HepG2 (cell line): Measurements from ENCODE around the gene PCLO. TPM values are rescaled to one million over a fixed set of nuclear protein-coding genes. Genes with fewer than 3 reads are reported as not detected.

Source experiments
- ATAC-seq: fragments of 200-7000 bp; cut with Tn5 transposase; 3 replicates; pipeline ENCODE4 v1.9.1; 2020; ENCODE audit warnings: mild to moderate bottlenecking, moderate library complexity
- BruUV-seq: library from RNA; stranded (reverse); fragments of 400-500 nt; replicated peaks from 2 replicates; lab custom pipeline; 2021; lab: Mats Ljungman, UMichigan
- CTCF ChIA-PET: fragments of 300-600 bp; formaldehyde crosslinking; extraction: SDS; loops from one replicate; lab custom pipeline; 2021; ENCODE audit warnings: low total read pairs, inconsistent platforms, low intra/inter-chr PET ratio; lab: Yijun Ruan, JAX
- POLR2A ChIA-PET: fragments of 350-600 bp; sonication (Branson Sonifier 250); formaldehyde crosslinking; loops from one replicate; lab custom pipeline; 2020; ENCODE audit warnings: antibody characterized with exemption, inconsistent platforms; lab: Yijun Ruan, JAX
- DNase-seq: peaks from one replicate; pipeline ENCODE4 v3.0.0-alpha.2; 2015; ENCODE audit warnings: low spot score
- FAIRE-seq: peaks from 3 replicates; lab custom pipeline; 2011; peaks lifted over from hg19 to GRCh38; lab: Jason Lieb, UNC
- H2AFZ ChIP-seq: one replicate; pipeline ENCODE4 v1.6.1; 2011; ENCODE audit warnings: low read length, inconsistent platforms
- H3K27ac ChIP-seq: fragments of 300-600 bp; 3 replicates; pipeline ENCODE4 v1.8.0; 2011; ENCODE audit warnings: mixed run types, mild to moderate bottlenecking, mixed read lengths, low read length, inconsistent platforms; ENCODE audit not compliant: insufficient read depth; ENCODE audit errors: extremely low read length
- H3K27me3 ChIP-seq, 2 experiments: fragments of 200-600 bp in 1 of 2; 2 replicates in 1 of 2; 3 replicates in 1 of 2; pipeline versions ENCODE4 v1.6.0 to v1.8.0; 2011; ENCODE audit warnings: low read length in 2 of 2, mild to moderate bottlenecking in 2 of 2, moderate library complexity in 2 of 2, inconsistent platforms in 1 of 2; ENCODE audit not compliant: insufficient read depth in 2 of 2, control insufficient read depth in 1 of 2
- H3K36me3 ChIP-seq, 2 experiments: fragments of 200-600 bp in 1 of 2; replicated peaks in 1 of 2; 2 replicates in 1 of 2; 3 replicates in 1 of 2; pipeline versions ENCODE4 v1.5.1 to v1.8.0; 2011; ENCODE audit warnings: low read length in 2 of 2, inconsistent platforms in 1 of 2; ENCODE audit not compliant: insufficient read depth in 2 of 2, control insufficient read depth in 1 of 2
- H3K4me1 ChIP-seq: 2 replicates; pipeline ENCODE4 v1.5.1; 2012; ENCODE audit warnings: low read length, inconsistent platforms; ENCODE audit not compliant: insufficient read depth
- H3K4me2 ChIP-seq: 2 replicates; pipeline ENCODE4 v1.6.0; 2011; ENCODE audit warnings: low read depth, low read length, inconsistent platforms
- H3K4me3 ChIP-seq, 3 experiments: fragments of 200-600 bp in 1 of 3; sonication (generic), shearing (Covaris generic) in 1 of 3; replicated peaks in 1 of 3; 2 replicates each; pipeline ENCODE4 v1.5.1; 2011 to 2016; ENCODE audit warnings: low read length in 3 of 3, inconsistent platforms in 2 of 3, low read depth in 2 of 3, mild to moderate bottlenecking in 2 of 3, control low read depth in 1 of 3, mixed read lengths in 1 of 3; ENCODE audit not compliant: insufficient read depth in 1 of 3
- H3K79me2 ChIP-seq: one replicate; pipeline ENCODE4 v1.6.1; 2011; ENCODE audit warnings: low read length, inconsistent platforms; ENCODE audit not compliant: insufficient read depth
- H3K9ac ChIP-seq: 2 replicates; pipeline ENCODE4 v1.6.0; 2011; ENCODE audit warnings: mild to moderate bottlenecking, low read depth, low read length, inconsistent platforms; ENCODE audit not compliant: insufficient read depth
- H3K9me3 ChIP-seq: 2 replicates; pipeline ENCODE4 v1.5.1; 2012; ENCODE audit warnings: mild to moderate bottlenecking, low read length
- H4K20me1 ChIP-seq: 2 replicates; pipeline ENCODE4 v1.6.0; 2011; ENCODE audit warnings: inconsistent platforms, mild to moderate bottlenecking, low read length, moderate library complexity; ENCODE audit not compliant: insufficient read depth
- CHCHD3 ChIP-seq: sonication (generic); formaldehyde crosslinking; IDR thresholded peaks from 2 replicates; pipeline ENCODE4 v1.8.0; 2022; ENCODE audit warnings: mild to moderate bottlenecking, missing genetic modification reagents, moderate library complexity
- HCFC1 ChIP-seq: fragments of 150-350 bp; IDR thresholded peaks from 2 replicates; pipeline ENCODE4 v1.6.1; 2014; ENCODE audit warnings: low read depth, low read length
- THAP11 ChIP-seq: IDR thresholded peaks from 2 replicates; pipeline ENCODE4 v1.6.1; 2016; ENCODE audit warnings: missing biosample characterization, missing genetic modification reagents
- ZBTB21 ChIP-seq: sonication (generic); formaldehyde crosslinking; IDR thresholded peaks from 2 replicates; pipeline ENCODE4 v1.4.0; 2020; ENCODE audit warnings: missing genetic modification reagents
- ZIK1 ChIP-seq: sonication (generic); formaldehyde crosslinking; IDR thresholded peaks from 2 replicates; pipeline ENCODE4 v1.5.0; 2020; ENCODE audit warnings: mild to moderate bottlenecking, low read depth, missing genetic modification reagents, borderline replicate concordance
- ZKSCAN8 ChIP-seq: IDR thresholded peaks from 2 replicates; pipeline ENCODE4 v1.6.1; 2016; ENCODE audit warnings: borderline replicate concordance, missing genetic modification reagents, missing compliant biosample characterization
- ZNF138 ChIP-seq: sonication (generic); formaldehyde crosslinking; IDR thresholded peaks from 2 replicates; pipeline ENCODE4 v1.5.0; 2020; ENCODE audit warnings: mild to moderate bottlenecking, low read depth, missing genetic modification reagents
- ZNF224 ChIP-seq: sonication (generic); formaldehyde crosslinking; IDR thresholded peaks from 2 replicates; pipeline ENCODE4 v1.5.0; 2020; ENCODE audit warnings: mild to moderate bottlenecking, missing genetic modification reagents
- ZNF605 ChIP-seq: sonication (generic); formaldehyde crosslinking; IDR thresholded peaks from 2 replicates; pipeline ENCODE4 v1.8.0; 2022; ENCODE audit warnings: mild to moderate bottlenecking, missing genetic modification reagents
- ZNF776 ChIP-seq: sonication (generic); formaldehyde crosslinking; IDR thresholded peaks from 2 replicates; pipeline ENCODE4 v1.4.0; 2020; ENCODE audit warnings: mild to moderate bottlenecking, missing genetic modification reagents
- in situ Hi-C: cut with HindIII; loops from 2 replicates; pipeline ENCODE4 v1.10.0; 2017; ENCODE audit warnings: low pct_unique_long_range_greater_than_20kb; ENCODE audit not compliant: extremely low pct_ligation_motif_present
- intact Hi-C: fragments of 100-400 bp; cut with micrococcal nuclease; formaldehyde crosslinking; loops from one replicate; pipeline ENCODE4 v1.10.0; 2022; ENCODE audit not compliant: unreplicated experiment
- polyA plus RNA-seq, 8 experiments: library from polyadenylated mRNA; depleted of rRNA in 3 of 8; stranded (reverse) in 7 of 8; unstranded in 1 of 8; fragments of >200 nt; fragmentation: Illumina TruSeq in 4 of 8; extraction: Trizol in 4 of 8; gene quantifications; 2 replicates each; pipeline versions ENCODE4 v1.2.1 to v1.2.3, GENCODE V29; 2011 to 2016; ENCODE audit warnings: low read depth in 4 of 8, missing spikeins in 1 of 8, mixed read lengths in 1 of 8; ENCODE audit not compliant: insufficient read depth in 1 of 8
- total RNA-seq, 5 experiments: library from RNA; depleted of rRNA; stranded (reverse); fragments of >200 nt; fragmentation: Illumina TruSeq; extraction: Trizol; gene quantifications; 2 replicates each; pipeline ENCODE4 v1.2.3, GENCODE V29; 2016; ENCODE audit warnings: low read depth in 1 of 5
- TF ChIP-seq, protein P1 (sequence below): sonication (generic); formaldehyde crosslinking; IDR thresholded peaks from 2 replicates; pipeline ENCODE4 v1.5.1; 2020; ENCODE audit warnings: missing genetic modification reagents, mild to moderate bottlenecking, borderline replicate concordance
- TF ChIP-seq, protein P2 (sequence below): sonication (generic); formaldehyde crosslinking; IDR thresholded peaks from 2 replicates; pipeline ENCODE4 v1.4.0; 2020; ENCODE audit warnings: missing genetic modification reagents, borderline replicate concordance

Gene PCLO
- total and polyA plus RNA-seq, 2 of the 13 experiments (the other 11 are each of a cell fraction or from before 2014, with no cell fraction given) = 0.07 to 0.29 TPM

DNA sequence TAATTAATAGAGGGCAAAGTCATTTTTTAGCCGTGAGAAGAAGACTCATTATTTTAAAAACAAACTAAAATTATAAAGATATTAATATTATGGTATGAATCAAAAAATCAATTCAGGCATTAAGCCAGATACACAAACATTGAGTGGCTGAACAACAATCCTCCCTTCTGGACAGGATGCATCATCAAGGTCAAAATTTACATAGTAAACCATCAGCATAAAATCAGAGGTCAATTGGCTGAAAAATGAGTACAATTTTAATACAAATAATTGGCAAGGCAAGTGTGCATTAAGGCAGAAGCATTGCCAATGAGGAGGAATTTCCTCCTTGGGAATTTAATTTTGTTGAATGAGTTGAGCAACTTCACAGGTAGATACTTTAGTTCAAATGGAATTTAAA is 108.2 kb downstream of the PCLO start (continued):
- no peak for TF ChIP-seq ZIK1 (CRISPR knock-in tag)
- TF ChIP-seq ZNF224 = no peak
- TF ChIP-seq ZKSCAN8 (CRISPR knock-in tag) = no peak
- TF ChIP-seq, protein P1, sequence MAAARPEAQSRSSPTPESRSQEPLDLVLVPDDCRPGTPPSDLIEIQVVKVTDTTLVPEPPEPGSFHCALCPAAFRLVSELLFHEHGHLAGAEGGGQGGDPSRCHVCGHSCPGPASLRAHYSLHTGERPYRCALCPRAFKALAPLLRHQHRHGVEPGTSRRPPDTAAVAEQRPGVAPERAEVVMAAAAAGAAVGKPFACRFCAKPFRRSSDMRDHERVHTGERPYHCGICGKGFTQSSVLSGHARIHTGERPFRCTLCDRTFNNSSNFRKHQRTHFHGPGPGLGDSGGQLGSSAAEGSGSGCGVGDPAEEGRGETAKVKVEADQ (CRISPR knock-in tag) = no peak
- no peak for TF ChIP-seq THAP11 (CRISPR knock-in tag)

DNA sequence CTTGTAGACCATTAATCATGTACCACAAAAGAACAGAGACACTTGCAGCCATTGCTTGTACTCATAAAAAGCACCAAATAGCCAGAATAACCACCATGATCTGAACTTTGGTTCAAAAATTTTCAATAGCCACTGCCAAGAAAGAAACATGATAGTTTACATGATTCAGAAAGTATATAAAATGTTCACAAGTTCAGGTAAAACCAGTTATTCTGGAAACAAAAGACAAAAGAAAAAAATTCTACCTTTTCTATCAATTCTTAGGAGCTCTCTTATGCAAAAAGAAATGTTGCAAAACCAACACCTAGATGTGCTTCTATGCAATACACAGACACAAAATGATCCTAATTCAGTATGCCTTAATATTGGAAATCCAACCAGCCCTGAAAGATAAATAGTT is 108.7 kb downstream of the PCLO start:
- Histone ChIP-seq H3K79me2 (no peaks in the 10 kb centered on the region), H3K4me3 (no peak overlapping the region), H3K9ac (no peak overlapping the region), H3K9me3 (no peaks in the 10 kb centered on the region), H2AFZ (no peak overlapping the region), H3K27me3 (no peaks in the 10 kb centered on the region), H3K4me2 (no peak overlapping the region), H3K36me3 (no peaks in the 10 kb centered on the region), H3K4me1 (no peaks in the 10 kb centered on the region), H3K27ac (no peak overlapping the region), H4K20me1 (no peaks in the 10 kb centered on the region)
- DNase-seq = no peak
- TF ChIP-seq ZNF138 (CRISPR knock-in tag) (no peak), HCFC1 (no peak), ZNF605 (CRISPR knock-in tag) (no peak), CHCHD3 (CRISPR knock-in tag) (no peak), ZBTB21 (CRISPR knock-in tag) (no peak), ZNF776 (CRISPR knock-in tag) (no peak)
- TF ChIP-seq, protein P2, sequence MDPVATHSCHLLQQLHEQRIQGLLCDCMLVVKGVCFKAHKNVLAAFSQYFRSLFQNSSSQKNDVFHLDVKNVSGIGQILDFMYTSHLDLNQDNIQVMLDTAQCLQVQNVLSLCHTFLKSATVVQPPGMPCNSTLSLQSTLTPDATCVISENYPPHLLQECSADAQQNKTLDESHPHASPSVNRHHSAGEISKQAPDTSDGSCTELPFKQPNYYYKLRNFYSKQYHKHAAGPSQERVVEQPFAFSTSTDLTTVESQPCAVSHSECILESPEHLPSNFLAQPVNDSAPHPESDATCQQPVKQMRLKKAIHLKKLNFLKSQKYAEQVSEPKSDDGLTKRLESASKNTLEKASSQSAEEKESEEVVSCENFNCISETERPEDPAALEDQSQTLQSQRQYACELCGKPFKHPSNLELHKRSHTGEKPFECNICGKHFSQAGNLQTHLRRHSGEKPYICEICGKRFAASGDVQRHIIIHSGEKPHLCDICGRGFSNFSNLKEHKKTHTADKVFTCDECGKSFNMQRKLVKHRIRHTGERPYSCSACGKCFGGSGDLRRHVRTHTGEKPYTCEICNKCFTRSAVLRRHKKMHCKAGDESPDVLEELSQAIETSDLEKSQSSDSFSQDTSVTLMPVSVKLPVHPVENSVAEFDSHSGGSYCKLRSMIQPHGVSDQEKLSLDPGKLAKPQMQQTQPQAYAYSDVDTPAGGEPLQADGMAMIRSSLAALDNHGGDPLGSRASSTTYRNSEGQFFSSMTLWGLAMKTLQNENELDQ (CRISPR knock-in tag) = no peak
- in situ Hi-C loops = no loop called here
- intact Hi-C loops = no loop called here
- CTCF ChIA-PET = no interaction called here
- no TSS peak for BruUV-seq
- FAIRE-seq = no peak
- ATAC-seq = no peak
- POLR2A ChIA-PET = no interaction called here
